ENCODE measurements around the gene SPDYE5. TPM values are rescaled to one million over a fixed set of nuclear protein-coding genes. Genes with fewer than 3 reads are reported as not detected.

The SPDYE5 gene
- total and polyA plus RNA-seq, 2 experiments from 2014 or later: 1.8 TPM; not detected in 1

DNA sequence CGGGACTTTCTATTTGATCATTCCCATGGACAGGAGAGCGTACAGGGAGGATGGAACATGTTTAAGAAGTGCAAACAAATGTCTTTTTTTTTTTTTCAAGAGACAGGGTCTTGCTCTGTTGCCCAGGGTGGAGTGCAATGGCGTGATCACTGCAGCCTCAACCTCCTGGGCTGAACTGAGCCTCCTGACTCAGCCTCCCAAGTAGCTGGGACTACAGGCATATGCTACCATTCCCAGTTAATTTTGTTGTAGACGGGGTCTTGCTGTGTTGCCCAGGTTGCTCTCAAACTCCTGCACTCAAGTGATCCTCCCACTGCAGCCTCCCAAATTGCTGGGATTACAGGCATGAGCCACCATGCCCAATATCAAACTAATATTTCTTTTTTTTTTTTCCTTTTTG, 40.5 kb downstream of the SPDYE5 start:
- H3K36me3 ChIP-seq (ENCODE audit: insufficient read depth): peaks cover 20% of the 10 kb centered on the region
- H3K27me3 ChIP-seq (ENCODE audit: insufficient read depth): no peaks in the 10 kb centered on the region
- Mint-ChIP-seq H3K36me3 (ENCODE audit: low read depth) (peaks cover 39% of the 10 kb centered on the region), H3K9me3 (no peaks in the 10 kb centered on the region), H3K4me1 (peaks cover 4% of the 10 kb centered on the region; the same call in 1 of the 3 replicates), H3K27me3 (ENCODE audit: insufficient read depth, low read depth, poor library complexity) (peaks cover 17% of the 10 kb centered on the region), H3K4me3 (no peak overlapping the region), H3K27ac (no peak overlapping the region)
- no peak overlapping the region for H3K4me3 ChIP-seq
- H3K4me2 ChIP-seq: no peak overlapping the region
- H4K20me1 ChIP-seq (replicated peaks; ENCODE audit: insufficient read depth): no peaks in the 10 kb centered on the region
- no peak overlapping the region for H3K27ac ChIP-seq (ENCODE audit: low read depth)
- no peak for DNase-seq (ENCODE audit: low spot score)
- 0 out of 2 replicates have a peak, but pooled peaks cover 2% of the 10 kb centered on the region for H3F3A ChIP-seq (replicated peaks; ENCODE audit: low read depth)
- ATAC-seq: no peak
- H2AFZ ChIP-seq: no peak overlapping the region
- no peaks in the 10 kb centered on the region for H3K9me2 ChIP-seq (ENCODE audit: insufficient read depth)
- no peak for TF ChIP-seq CREB1 (CRISPR knock-in tag; IDR thresholded peaks at IDR 0.05; ENCODE audit: low read depth)
- no peak for TF ChIP-seq STAT1 (IDR thresholded peaks at IDR 0.05; ENCODE audit: unreplicated experiment)
- TF ChIP-seq ZNF114 (CRISPR knock-in tag; IDR thresholded peaks at IDR 0.05): no peak
- no peak for TF ChIP-seq NANOG (IDR thresholded peaks at IDR 0.05; ENCODE audit: borderline replicate concordance)
- TF ChIP-seq, protein P1, sequence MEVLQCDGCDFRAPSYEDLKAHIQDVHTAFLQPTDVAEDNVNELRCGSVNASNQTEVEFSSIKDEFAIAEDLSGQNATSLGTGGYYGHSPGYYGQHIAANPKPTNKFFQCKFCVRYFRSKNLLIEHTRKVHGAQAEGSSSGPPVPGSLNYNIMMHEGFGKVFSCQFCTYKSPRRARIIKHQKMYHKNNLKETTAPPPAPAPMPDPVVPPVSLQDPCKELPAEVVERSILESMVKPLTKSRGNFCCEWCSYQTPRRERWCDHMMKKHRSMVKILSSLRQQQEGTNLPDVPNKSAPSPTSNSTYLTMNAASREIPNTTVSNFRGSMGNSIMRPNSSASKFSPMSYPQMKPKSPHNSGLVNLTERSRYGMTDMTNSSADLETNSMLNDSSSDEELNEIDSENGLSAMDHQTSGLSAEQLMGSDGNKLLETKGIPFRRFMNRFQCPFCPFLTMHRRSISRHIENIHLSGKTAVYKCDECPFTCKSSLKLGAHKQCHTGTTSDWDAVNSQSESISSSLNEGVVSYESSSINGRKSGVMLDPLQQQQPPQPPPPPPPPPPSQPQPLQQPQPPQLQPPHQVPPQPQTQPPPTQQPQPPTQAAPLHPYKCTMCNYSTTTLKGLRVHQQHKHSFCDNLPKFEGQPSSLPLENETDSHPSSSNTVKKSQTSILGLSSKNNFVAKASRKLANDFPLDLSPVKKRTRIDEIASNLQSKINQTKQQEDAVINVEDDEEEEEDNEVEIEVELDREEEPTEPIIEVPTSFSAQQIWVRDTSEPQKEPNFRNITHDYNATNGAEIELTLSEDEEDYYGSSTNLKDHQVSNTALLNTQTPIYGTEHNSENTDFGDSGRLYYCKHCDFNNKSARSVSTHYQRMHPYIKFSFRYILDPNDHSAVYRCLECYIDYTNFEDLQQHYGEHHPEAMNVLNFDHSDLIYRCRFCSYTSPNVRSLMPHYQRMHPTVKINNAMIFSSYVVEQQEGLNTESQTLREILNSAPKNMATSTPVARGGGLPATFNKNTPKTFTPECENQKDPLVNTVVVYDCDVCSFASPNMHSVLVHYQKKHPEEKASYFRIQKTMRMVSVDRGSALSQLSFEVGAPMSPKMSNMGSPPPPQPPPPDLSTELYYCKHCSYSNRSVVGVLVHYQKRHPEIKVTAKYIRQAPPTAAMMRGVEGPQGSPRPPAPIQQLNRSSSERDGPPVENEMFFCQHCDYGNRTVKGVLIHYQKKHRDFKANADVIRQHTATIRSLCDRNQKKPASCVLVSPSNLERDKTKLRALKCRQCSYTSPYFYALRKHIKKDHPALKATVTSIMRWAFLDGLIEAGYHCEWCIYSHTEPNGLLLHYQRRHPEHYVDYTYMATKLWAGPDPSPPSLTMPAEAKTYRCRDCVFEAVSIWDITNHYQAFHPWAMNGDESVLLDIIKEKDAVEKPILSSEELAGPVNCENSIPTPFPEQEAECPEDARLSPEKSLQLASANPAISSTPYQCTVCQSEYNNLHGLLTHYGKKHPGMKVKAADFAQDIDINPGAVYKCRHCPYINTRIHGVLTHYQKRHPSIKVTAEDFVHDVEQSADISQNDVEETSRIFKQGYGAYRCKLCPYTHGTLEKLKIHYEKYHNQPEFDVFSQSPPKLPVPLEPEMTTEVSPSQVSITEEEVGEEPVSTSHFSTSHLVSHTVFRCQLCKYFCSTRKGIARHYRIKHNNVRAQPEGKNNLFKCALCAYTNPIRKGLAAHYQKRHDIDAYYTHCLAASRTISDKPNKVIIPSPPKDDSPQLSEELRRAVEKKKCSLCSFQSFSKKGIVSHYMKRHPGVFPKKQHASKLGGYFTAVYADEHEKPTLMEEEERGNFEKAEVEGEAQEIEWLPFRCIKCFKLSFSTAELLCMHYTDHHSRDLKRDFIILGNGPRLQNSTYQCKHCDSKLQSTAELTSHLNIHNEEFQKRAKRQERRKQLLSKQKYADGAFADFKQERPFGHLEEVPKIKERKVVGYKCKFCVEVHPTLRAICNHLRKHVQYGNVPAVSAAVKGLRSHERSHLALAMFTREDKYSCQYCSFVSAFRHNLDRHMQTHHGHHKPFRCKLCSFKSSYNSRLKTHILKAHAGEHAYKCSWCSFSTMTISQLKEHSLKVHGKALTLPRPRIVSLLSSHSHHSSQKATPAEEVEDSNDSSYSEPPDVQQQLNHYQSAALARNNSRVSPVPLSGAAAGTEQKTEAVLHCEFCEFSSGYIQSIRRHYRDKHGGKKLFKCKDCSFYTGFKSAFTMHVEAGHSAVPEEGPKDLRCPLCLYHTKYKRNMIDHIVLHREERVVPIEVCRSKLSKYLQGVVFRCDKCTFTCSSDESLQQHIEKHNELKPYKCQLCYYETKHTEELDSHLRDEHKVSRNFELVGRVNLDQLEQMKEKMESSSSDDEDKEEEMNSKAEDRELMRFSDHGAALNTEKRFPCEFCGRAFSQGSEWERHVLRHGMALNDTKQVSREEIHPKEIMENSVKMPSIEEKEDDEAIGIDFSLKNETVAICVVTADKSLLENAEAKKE (CRISPR knock-in tag; IDR thresholded peaks at IDR 0.05): no peak
- TF ChIP-seq ZNF331 (CRISPR knock-in tag; IDR thresholded peaks at IDR 0.05; ENCODE audit: low read depth): no peak
- TF ChIP-seq, protein P2, sequence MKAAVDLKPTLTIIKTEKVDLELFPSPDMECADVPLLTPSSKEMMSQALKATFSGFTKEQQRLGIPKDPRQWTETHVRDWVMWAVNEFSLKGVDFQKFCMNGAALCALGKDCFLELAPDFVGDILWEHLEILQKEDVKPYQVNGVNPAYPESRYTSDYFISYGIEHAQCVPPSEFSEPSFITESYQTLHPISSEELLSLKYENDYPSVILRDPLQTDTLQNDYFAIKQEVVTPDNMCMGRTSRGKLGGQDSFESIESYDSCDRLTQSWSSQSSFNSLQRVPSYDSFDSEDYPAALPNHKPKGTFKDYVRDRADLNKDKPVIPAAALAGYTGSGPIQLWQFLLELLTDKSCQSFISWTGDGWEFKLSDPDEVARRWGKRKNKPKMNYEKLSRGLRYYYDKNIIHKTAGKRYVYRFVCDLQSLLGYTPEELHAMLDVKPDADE (IDR thresholded peaks at IDR 0.05): no peak
- TF ChIP-seq, protein P3, sequence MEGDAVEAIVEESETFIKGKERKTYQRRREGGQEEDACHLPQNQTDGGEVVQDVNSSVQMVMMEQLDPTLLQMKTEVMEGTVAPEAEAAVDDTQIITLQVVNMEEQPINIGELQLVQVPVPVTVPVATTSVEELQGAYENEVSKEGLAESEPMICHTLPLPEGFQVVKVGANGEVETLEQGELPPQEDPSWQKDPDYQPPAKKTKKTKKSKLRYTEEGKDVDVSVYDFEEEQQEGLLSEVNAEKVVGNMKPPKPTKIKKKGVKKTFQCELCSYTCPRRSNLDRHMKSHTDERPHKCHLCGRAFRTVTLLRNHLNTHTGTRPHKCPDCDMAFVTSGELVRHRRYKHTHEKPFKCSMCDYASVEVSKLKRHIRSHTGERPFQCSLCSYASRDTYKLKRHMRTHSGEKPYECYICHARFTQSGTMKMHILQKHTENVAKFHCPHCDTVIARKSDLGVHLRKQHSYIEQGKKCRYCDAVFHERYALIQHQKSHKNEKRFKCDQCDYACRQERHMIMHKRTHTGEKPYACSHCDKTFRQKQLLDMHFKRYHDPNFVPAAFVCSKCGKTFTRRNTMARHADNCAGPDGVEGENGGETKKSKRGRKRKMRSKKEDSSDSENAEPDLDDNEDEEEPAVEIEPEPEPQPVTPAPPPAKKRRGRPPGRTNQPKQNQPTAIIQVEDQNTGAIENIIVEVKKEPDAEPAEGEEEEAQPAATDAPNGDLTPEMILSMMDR (conservative IDR thresholded peaks at IDR 0.05; ENCODE audit: low read depth in 2 of 2): no peak
- TF ChIP-seq POLR2AphosphoS5 (IDR thresholded peaks at IDR 0.05; ENCODE audit: low read depth): no peak
- TF ChIP-seq EZH2 (IDR thresholded peaks at IDR 0.05; ENCODE audit: low read depth, unreplicated experiment): no peak
- TF ChIP-seq EZH2phosphoT487 (IDR thresholded peaks at IDR 0.05; ENCODE audit: unreplicated experiment): no peak
- TF ChIP-seq, protein P4, sequence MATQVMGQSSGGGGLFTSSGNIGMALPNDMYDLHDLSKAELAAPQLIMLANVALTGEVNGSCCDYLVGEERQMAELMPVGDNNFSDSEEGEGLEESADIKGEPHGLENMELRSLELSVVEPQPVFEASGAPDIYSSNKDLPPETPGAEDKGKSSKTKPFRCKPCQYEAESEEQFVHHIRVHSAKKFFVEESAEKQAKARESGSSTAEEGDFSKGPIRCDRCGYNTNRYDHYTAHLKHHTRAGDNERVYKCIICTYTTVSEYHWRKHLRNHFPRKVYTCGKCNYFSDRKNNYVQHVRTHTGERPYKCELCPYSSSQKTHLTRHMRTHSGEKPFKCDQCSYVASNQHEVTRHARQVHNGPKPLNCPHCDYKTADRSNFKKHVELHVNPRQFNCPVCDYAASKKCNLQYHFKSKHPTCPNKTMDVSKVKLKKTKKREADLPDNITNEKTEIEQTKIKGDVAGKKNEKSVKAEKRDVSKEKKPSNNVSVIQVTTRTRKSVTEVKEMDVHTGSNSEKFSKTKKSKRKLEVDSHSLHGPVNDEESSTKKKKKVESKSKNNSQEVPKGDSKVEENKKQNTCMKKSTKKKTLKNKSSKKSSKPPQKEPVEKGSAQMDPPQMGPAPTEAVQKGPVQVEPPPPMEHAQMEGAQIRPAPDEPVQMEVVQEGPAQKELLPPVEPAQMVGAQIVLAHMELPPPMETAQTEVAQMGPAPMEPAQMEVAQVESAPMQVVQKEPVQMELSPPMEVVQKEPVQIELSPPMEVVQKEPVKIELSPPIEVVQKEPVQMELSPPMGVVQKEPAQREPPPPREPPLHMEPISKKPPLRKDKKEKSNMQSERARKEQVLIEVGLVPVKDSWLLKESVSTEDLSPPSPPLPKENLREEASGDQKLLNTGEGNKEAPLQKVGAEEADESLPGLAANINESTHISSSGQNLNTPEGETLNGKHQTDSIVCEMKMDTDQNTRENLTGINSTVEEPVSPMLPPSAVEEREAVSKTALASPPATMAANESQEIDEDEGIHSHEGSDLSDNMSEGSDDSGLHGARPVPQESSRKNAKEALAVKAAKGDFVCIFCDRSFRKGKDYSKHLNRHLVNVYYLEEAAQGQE (IDR thresholded peaks at IDR 0.05; ENCODE audit: unreplicated experiment): no peak
- no peak for TF ChIP-seq JUNB (IDR thresholded peaks at IDR 0.05; ENCODE audit: unreplicated experiment)
- H3K4me1 ChIP-seq (ENCODE audit: insufficient read depth): no peaks in the 10 kb centered on the region
- H3K79me2 ChIP-seq (replicated peaks; ENCODE audit: insufficient read depth): 0 out of 2 replicates have a peak, but pooled peaks cover under 1% of the 10 kb centered on the region
